Epithelial cell of esophagus (primary cell): ENCODE measurements around the gene SEMA4B.
A peak's percentile ranks its signal among the peaks of the same experiment; 100 is the strongest.

Experiments
- DNase-seq: peaks from one replicate; pipeline ENCODE4 v3.0.0; 2010; ENCODE audit warnings: low read depth
- H3K4me3 ChIP-seq: 2 replicates; pipeline ENCODE4 v1.5.1; 2011; ENCODE audit warnings: mild to moderate bottlenecking, low read length, control low read depth
- CTCF ChIP-seq: IDR thresholded peaks from 2 replicates; pipeline ENCODE4 v1.5.1; 2011; ENCODE audit warnings: low read depth, mild to moderate bottlenecking, low read length, control low read depth, inconsistent platforms; ENCODE audit not compliant: insufficient read depth; ENCODE audit errors: missing control alignments

SEMA4B gene

GRCh38 chr15:90262426-90262825 lies 61.3 kb downstream of the SEMA4B start:
- no peak for DNase-seq
- no peak for TF ChIP-seq CTCF
- no peak overlapping the region for H3K4me3 ChIP-seq

- peak; percentile 24 for DNase-seq
- H3K4me3 ChIP-seq = peak overlapping the region; percentile 90
These were observed 63.5 kb downstream of the SEMA4B start for GRCh38 chr15:90264671-90265070.

GRCh38 chr15:90265271-90266060 lies 64.3 kb downstream of the SEMA4B start, which contains the start of gene NGRN:
NGRN (plus strand) TSS chr15:90265672; CDS start chr15:90265713, 41 bp downstream.
- TF ChIP-seq CTCF = no peak
- peak within 1 kb of the TSS; percentile 90 for H3K4me3 ChIP-seq
- DNase-seq = peak; percentile 92

More at GRCh38 chr15:90264671-90265070, 63.5 kb downstream of the SEMA4B start:
- no peak for TF ChIP-seq CTCF

GRCh38 chr15:90266061-90266431 lies 64.9 kb downstream of the SEMA4B start:
- peak overlapping the region; percentile 90 for H3K4me3 ChIP-seq
- peak; percentile 47 for DNase-seq
- no peak for TF ChIP-seq CTCF

GRCh38 chr15:90266485-90266884 lies 65.4 kb downstream of the SEMA4B start:
- DNase-seq = peak; percentile 25
- no peak for TF ChIP-seq CTCF
- peak overlapping the region; percentile 90 for H3K4me3 ChIP-seq

- TF ChIP-seq CTCF = no peak
- no peak overlapping the region for H3K4me3 ChIP-seq
- DNase-seq = no peak
These were observed 67.3 kb downstream of the SEMA4B start for GRCh38 chr15:90268415-90268814.

- no peak for TF ChIP-seq CTCF
- H3K4me3 ChIP-seq = no peak overlapping the region
- no peak for DNase-seq
These were observed 69.5 kb downstream of the SEMA4B start for GRCh38 chr15:90270502-90271150.
